Natural killer cell (primary cell): Measurements from ENCODE around the gene SLC35F3. TPM values are rescaled to one million over a fixed set of nuclear protein-coding genes. Genes with fewer than 3 reads are reported as not detected.
"Not testable (repeated sequence)": the region's sequence is repeated elsewhere in the genome, so short reads cannot be mapped to it uniquely, and the experiment has no call there.

Experiments used
- ATAC-seq, 3 donors: fragments of 150-1000 bp in 2 of 3; fragments of 200-7000 bp in 1 of 3; cut with Tn5 transposase; 1 replicate in 1 of 3; 2 replicates in 2 of 3; pipeline ENCODE4 v1.10.0; 2021; ENCODE audit warnings: mild to moderate bottlenecking in 2 of 3, moderate library complexity in 2 of 3
- DNase-seq, 2 donors: peaks; one replicate each; pipeline versions ENCODE4 v3.0.0 to v3.0.0-alpha.2; 2013 to 2021; ENCODE audit warnings: mixed read lengths in 1 of 2
- H3K27ac ChIP-seq: one replicate; pipeline ENCODE4 v1.5.1; 2013; ENCODE audit warnings: mild to moderate bottlenecking, low read length
- H3K27me3 ChIP-seq: one replicate; pipeline ENCODE4 v1.6.1; 2013; ENCODE audit warnings: low read length; ENCODE audit not compliant: control insufficient read depth, insufficient read depth
- H3K36me3 ChIP-seq: one replicate; pipeline ENCODE4 v1.6.1; 2013; ENCODE audit warnings: low read length; ENCODE audit not compliant: control insufficient read depth, insufficient read depth
- H3K4me1 ChIP-seq: one replicate; pipeline ENCODE4 v1.6.1; 2013; ENCODE audit warnings: low read length; ENCODE audit not compliant: control insufficient read depth, insufficient read depth
- H3K4me3 ChIP-seq: one replicate; pipeline ENCODE4 v1.5.1; 2013; ENCODE audit warnings: low read length
- H3K9me3 ChIP-seq: one replicate; pipeline ENCODE4 v1.6.1; 2013; ENCODE audit warnings: low read length; ENCODE audit not compliant: control insufficient read depth, insufficient read depth
- H3K27ac Mint-ChIP-seq, 2 donors: one replicate each; pipeline ENCODE4 v1.8.0; 2022; ENCODE audit warnings: mild to moderate bottlenecking in 2 of 2, mixed read lengths in 2 of 2, moderate library complexity in 1 of 2
- H3K27me3 Mint-ChIP-seq, 2 donors: one replicate each; pipeline ENCODE4 v1.8.0; 2022; ENCODE audit warnings: low read depth in 2 of 2, mixed read lengths in 2 of 2
- H3K36me3 Mint-ChIP-seq: one replicate; pipeline ENCODE4 v1.8.0; 2022; ENCODE audit warnings: mixed read lengths
- H3K4me1 Mint-ChIP-seq, 2 donors: one replicate each; pipeline ENCODE4 v1.8.0; 2022; ENCODE audit warnings: mixed read lengths in 2 of 2
- H3K4me3 Mint-ChIP-seq: one replicate; pipeline ENCODE4 v1.8.0; 2022; ENCODE audit warnings: mild to moderate bottlenecking, moderate library complexity, mixed read lengths
- H3K9me3 Mint-ChIP-seq, 2 donors: one replicate each; pipeline ENCODE4 v1.8.0; 2022; ENCODE audit warnings: mixed read lengths in 2 of 2
- WGBS: methylation state at CpG from one replicate; pipeline ENCODE4 v1.1.7; 2013; ENCODE audit warnings: missing lambda C conversion rate; ENCODE audit not compliant: insufficient coverage; 5-methylcytosine and 5-hydroxymethylcytosine counted together
- intact Hi-C: fragments of 100-400 bp; cut with micrococcal nuclease; formaldehyde crosslinking; loops from one replicate; pipeline ENCODE4 v1.14.2; 2022
- total RNA-seq, 4 donors: library from RNA; stranded (reverse); fragments of 120-200 nt in 1 of 4; gene quantifications; one replicate each; pipeline versions ENCODE4 v1.2.3 to v1.2.4, GENCODE V29; 2013 to 2022
- TF ChIP-seq, protein P1 (sequence below): fragments of 200-600 bp; IDR thresholded peaks from one replicate; pipeline ENCODE4 v1.8.0; 2022; ENCODE audit warnings: antibody characterized with exemption

SLC35F3 gene
- total RNA-seq, 3 donors from 2014 or later (not counting 1 experiment from before 2014, with no cell fraction given), result not detected

DNA sequence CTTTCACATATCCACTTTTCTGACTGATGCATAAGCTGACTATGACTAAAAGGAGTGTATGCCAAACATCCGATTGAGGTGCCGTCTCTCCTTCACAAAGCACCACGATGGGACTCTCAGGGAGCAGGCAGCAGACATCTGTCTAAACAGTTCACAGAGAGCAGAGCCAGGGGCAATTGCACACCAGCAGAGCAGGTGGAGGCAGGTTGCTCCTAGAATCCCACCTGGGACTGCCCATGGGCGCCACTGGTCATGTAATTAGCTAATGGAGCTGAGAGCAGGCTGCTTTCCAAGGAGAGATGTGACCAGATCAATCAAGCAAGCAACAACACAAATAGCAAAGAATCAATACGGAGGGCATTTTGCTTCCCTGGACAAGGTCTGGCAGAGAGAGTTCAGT is 438.3 kb downstream of the SLC35F3 start:
- H3K27me3 Mint-ChIP-seq, result peaks cover 9 to 46% of the 10 kb centered on the region in 2 donors
- intact Hi-C loops, result no loop called here
- no peak for ATAC-seq

DNA sequence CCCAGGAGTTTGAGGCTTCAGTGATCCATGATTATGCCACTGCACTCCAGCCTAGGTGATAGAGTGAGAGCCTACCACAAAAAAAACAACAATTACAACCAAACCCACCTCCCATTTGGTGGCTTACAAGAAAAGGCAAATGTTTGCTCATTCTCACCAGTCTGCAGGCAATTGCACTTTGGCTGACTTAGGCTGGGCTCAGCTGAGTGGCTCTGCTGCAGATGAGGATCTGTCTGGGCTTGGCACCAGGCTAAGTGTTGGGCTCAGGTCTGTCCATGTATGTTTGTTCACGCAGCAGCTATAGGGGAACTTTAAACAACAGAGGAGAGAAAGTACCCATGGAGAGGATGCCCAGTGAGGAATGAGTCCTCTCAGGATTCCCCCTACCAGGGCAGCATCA is 440.8 kb downstream of the SLC35F3 start:
- Mint-ChIP-seq H3K27me3 (peaks cover 14 to 38% of the 10 kb centered on the region in 2 donors), H3K27ac (no peak overlapping the region), H3K4me3 (no peak overlapping the region), H3K4me1 (no peaks in the 10 kb centered on the region), H3K9me3 (no peaks in the 10 kb centered on the region), H3K36me3 (no peaks in the 10 kb centered on the region)
- Histone ChIP-seq H3K27me3 (peaks cover 5% of the 10 kb centered on the region), H3K36me3 (no peaks in the 10 kb centered on the region), H3K4me3 (no peak overlapping the region), H3K27ac (no peak overlapping the region), H3K9me3 (no peaks in the 10 kb centered on the region), H3K4me1 (no peaks in the 10 kb centered on the region)
- WGBS, result 90% methylated on average over 1 of the region's 1 CpG
- intact Hi-C loops, result no loop called here
- ATAC-seq (no peak), DNase-seq (no peak)
- TF ChIP-seq, protein P1, sequence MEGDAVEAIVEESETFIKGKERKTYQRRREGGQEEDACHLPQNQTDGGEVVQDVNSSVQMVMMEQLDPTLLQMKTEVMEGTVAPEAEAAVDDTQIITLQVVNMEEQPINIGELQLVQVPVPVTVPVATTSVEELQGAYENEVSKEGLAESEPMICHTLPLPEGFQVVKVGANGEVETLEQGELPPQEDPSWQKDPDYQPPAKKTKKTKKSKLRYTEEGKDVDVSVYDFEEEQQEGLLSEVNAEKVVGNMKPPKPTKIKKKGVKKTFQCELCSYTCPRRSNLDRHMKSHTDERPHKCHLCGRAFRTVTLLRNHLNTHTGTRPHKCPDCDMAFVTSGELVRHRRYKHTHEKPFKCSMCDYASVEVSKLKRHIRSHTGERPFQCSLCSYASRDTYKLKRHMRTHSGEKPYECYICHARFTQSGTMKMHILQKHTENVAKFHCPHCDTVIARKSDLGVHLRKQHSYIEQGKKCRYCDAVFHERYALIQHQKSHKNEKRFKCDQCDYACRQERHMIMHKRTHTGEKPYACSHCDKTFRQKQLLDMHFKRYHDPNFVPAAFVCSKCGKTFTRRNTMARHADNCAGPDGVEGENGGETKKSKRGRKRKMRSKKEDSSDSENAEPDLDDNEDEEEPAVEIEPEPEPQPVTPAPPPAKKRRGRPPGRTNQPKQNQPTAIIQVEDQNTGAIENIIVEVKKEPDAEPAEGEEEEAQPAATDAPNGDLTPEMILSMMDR, result no peak

More for the DNA sequence above, 438.3 kb downstream of the SLC35F3 start:
- H3K4me1 Mint-ChIP-seq, result no peaks in the 10 kb centered on the region
- no peaks in the 10 kb centered on the region for H3K36me3 ChIP-seq
- H3K4me1 ChIP-seq, result no peaks in the 10 kb centered on the region
- no peak overlapping the region for H3K4me3 ChIP-seq
- no peaks in the 10 kb centered on the region for H3K36me3 Mint-ChIP-seq
- 91% methylated on average over 5 of the region's 5 CpGs for WGBS
- no peak overlapping the region for H3K27ac Mint-ChIP-seq
- no peak for DNase-seq
- no peak overlapping the region for H3K4me3 Mint-ChIP-seq
- H3K9me3 ChIP-seq, result no peaks in the 10 kb centered on the region
- no peak overlapping the region for H3K27ac ChIP-seq
- TF ChIP-seq, protein P1, result no peak
- no peaks in the 10 kb centered on the region for H3K9me3 Mint-ChIP-seq
- H3K27me3 ChIP-seq, result no peaks in the 10 kb centered on the region

DNA sequence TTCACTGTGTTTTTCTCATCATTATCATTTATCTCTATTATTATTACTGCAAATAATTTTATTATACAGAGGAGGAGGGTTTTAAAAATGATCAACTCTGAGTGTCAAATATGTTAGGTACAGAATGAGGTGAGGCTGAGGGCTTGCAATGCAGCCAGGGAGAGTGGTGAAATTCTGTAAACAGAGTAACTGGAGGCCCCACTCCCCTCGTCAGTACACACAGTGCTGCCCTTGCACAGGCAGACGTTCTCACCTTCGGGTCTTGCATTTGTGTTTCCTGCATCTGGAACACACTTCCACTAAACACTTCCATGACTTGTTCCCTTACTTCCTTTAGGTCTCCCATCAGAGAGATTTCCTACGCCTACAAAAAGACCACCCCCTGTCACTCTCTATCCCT is 444.5 kb downstream of the SLC35F3 start:
- no peak overlapping the region for H3K4me3 Mint-ChIP-seq
- Histone ChIP-seq H3K9me3 (no peaks in the 10 kb centered on the region), H3K27me3 (peaks cover 10% of the 10 kb centered on the region), H3K27ac (no peak overlapping the region), H3K4me1 (no peaks in the 10 kb centered on the region), H3K36me3 (no peaks in the 10 kb centered on the region), H3K4me3 (no peak overlapping the region)
- peaks cover 23 to 39% of the 10 kb centered on the region in 2 donors for H3K27me3 Mint-ChIP-seq
- TF ChIP-seq, protein P1, result no peak
- intact Hi-C loops, result no loop called here
- H3K36me3 Mint-ChIP-seq, result no peaks in the 10 kb centered on the region
- no peaks in the 10 kb centered on the region for H3K4me1 Mint-ChIP-seq
- H3K9me3 Mint-ChIP-seq, result no peaks in the 10 kb centered on the region
- DNase-seq (no peak), ATAC-seq (no peak)
- 83% methylated on average over 3 of the region's 4 CpGs for WGBS
- H3K27ac Mint-ChIP-seq, result no peak overlapping the region

DNA sequence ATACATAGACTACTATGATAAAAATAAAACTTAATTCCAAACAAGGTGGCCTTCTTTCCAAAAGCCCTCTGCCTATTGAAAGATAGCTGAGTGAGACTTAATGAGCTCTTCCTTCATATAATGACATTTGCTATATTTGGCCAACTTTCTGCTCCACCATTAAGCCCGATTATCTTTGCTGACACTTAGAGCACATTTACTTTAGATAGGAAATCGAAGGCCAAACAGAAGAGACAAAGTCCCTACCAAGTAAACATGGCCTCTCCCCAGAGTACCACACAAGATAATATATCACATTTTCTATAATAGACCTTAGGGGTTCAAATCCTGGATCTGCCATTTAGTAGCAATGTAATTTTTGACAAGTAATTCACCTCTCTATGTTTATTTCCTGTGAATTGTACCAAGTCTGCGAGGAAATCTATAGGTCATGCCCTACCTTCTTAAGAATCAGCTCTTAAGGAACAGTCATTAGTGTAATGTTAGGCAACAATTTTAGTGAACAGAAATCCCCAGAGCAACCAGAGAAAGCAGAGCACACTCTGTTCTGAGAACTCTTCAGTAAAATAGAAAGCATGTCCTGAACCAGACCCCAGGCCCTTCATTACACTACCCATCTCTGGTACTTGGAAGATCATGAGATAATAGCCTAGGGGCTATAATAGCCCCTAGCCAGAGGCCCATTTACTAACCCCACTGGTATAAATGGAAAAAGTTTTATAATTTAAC is 451.5 kb downstream of the SLC35F3 start:
- Mint-ChIP-seq H3K27me3 (peaks cover 27 to 40% of the 10 kb centered on the region in 2 donors), H3K4me1 (peaks cover 0 to 20% of the 10 kb centered on the region in 2 donors), H3K27ac (peak overlapping the region in 1 of 2 donors; percentile 69), H3K4me3 (peak overlapping the region; percentile 77), H3K36me3 (no peaks in the 10 kb centered on the region), H3K9me3 (no peaks in the 10 kb centered on the region)
- Histone ChIP-seq H3K27me3 (peaks cover 2% of the 10 kb centered on the region), H3K27ac (no peak overlapping the region), H3K4me1 (no peaks in the 10 kb centered on the region), H3K9me3 (no peaks in the 10 kb centered on the region), H3K36me3 (no peaks in the 10 kb centered on the region), H3K4me3 (no peak overlapping the region)
- intact Hi-C loops, result no loop called here
- DNase-seq (no peak), ATAC-seq (no peak)
- TF ChIP-seq, protein P1, result no peak
- 94% methylated on average over 2 of the region's 3 CpGs for WGBS

DNA sequence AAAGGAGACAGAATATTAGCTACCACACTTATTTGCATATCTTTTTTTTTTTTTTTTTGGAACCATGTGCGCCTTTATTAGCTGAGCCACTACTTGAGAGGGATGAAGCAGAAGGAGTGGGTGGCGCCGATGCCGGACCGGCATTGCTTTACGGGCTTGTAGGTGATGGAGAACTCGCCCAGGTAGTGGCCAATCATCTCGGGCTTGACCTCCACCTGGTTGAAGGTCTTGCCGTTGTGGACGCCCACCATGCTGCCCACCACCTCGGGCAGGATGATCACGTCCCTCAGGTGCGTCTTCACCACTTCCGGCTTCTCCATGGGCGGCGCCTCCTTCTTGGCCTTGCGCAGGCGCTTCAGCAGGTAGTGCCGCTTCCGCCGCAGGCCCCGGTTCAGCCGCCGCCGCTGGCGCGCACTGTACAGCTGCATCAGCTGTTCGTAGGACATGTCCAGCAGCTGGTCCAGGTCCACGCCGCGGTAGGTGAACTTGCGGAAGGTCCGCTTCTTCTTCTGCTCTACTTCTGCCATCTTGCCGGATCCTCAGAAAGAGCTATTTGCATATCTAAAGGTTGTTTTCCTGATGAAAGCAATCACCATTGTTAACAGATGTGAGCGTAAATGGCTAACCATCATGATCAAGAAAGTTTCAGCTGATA is 452.3 kb downstream of the SLC35F3 start:
- intact Hi-C loops, H3K9me3 Mint-ChIP-seq, H3K27ac ChIP-seq, H3K27me3 ChIP-seq, H3K36me3 ChIP-seq, H3K36me3 Mint-ChIP-seq, H3K9me3 ChIP-seq, H3K4me1 ChIP-seq: not testable (repeated sequence)
- peak overlapping the region; percentile 33 for H3K4me3 ChIP-seq
- Mint-ChIP-seq H3K27ac (peak overlapping the region; percentile 21 to 69), H3K27me3 (peaks cover 24 to 40% of the 10 kb centered on the region in 2 donors), H3K4me1 (peaks cover 0 to 20% of the 10 kb centered on the region in 2 donors), H3K4me3 (peak overlapping the region; percentile 77)
- 68% methylated on average over 35 of the region's 35 CpGs for WGBS
- DNase-seq, result peak; percentile 40 to 69
- peak in 2 of 3 donors; percentile 56 to 72 for ATAC-seq
